Left kidney (tissue), 2 donors: ENCODE results near the gene ZPBP2. TPM values are rescaled to one million over a fixed set of nuclear protein-coding genes. Genes with fewer than 3 reads are reported as not detected.
"Not testable (repeated sequence)": the region's sequence is repeated elsewhere in the genome, so short reads cannot be mapped to it uniquely, and the experiment has no call there.

ENCODE experiments used
- DNase-seq: peaks from one replicate; pipeline ENCODE4 v3.0.0-alpha.2; 2013
- polyA plus RNA-seq: library from polyadenylated mRNA; unstranded; fragments of 120-200 nt; gene quantifications from one replicate; pipeline ENCODE4 v1.2.1, GENCODE V29; 2013; ENCODE audit not compliant: insufficient read length

The ZPBP2 gene
- polyA plus RNA-seq, 1 donor, result not detected

- DNase-seq, result not testable (repeated sequence)
Observed at GRCh38 chr17:39855911-39856649, 11.9 kb upstream of the ZPBP2 start.

GRCh38 chr17:39861235-39861634, 6.8 kb upstream of the ZPBP2 start:
- no peak for DNase-seq

- no peak for DNase-seq
Observed at GRCh38 chr17:39863244-39863917, 4.6 kb upstream of the ZPBP2 start.

- peak; percentile 53 for DNase-seq
Observed at GRCh38 chr17:39863918-39864746, 3.9 kb upstream of the ZPBP2 start, which contains the start of gene IKZF3. TSS of gene IKZF3 (minus strand) at chr17:39864312. CDS start at chr17:39864126, 186 bp downstream.

GRCh38 chr17:39866013-39866730, 1.8 kb upstream of the ZPBP2 start:
- no peak for DNase-seq

GRCh38 chr17:39867084-39867879, 720 bp upstream of the ZPBP2 start:
- no peak for DNase-seq

- no peak for DNase-seq
Observed at GRCh38 chr17:39868554-39868942, 546 bp downstream of the ZPBP2 start.

GRCh38 chr17:39870776-39871175, 2.8 kb downstream of the ZPBP2 start:
- DNase-seq, result no peak

GRCh38 chr17:39871801-39872200, 3.8 kb downstream of the ZPBP2 start:
- no peak for DNase-seq

- no peak for DNase-seq
Observed at GRCh38 chr17:39872751-39873150, 4.7 kb downstream of the ZPBP2 start.

- not testable (repeated sequence) for DNase-seq
Observed at GRCh38 chr17:39886102-39886501, 18.1 kb downstream of the ZPBP2 start.

GRCh38 chr17:39887078-39887477, 19.1 kb downstream of the ZPBP2 start:
- DNase-seq, result no peak

GRCh38 chr17:39889200-39889599, 21.2 kb downstream of the ZPBP2 start:
- no peak for DNase-seq

- DNase-seq, result no peak
Observed at GRCh38 chr17:39894681-39895376, 26.8 kb downstream of the ZPBP2 start.

GRCh38 chr17:39898088-39898487, 30.1 kb downstream of the ZPBP2 start:
- no peak for DNase-seq

GRCh38 chr17:39899215-39899614, 31.2 kb downstream of the ZPBP2 start:
- DNase-seq, result no peak

GRCh38 chr17:39902027-39902426, 34.0 kb downstream of the ZPBP2 start:
- not testable (repeated sequence) for DNase-seq

- DNase-seq, result no peak
Observed at GRCh38 chr17:39903158-39903884, 35.3 kb downstream of the ZPBP2 start.

- no peak for DNase-seq
Observed at GRCh38 chr17:39904990-39905288, 36.9 kb downstream of the ZPBP2 start.

- DNase-seq, result no peak
Observed at GRCh38 chr17:39908789-39909352, 40.9 kb downstream of the ZPBP2 start.
